ENCODE results near the gene ZCCHC10.
A peak's percentile ranks its signal among the peaks of the same experiment; 100 is the strongest.
"Not testable (repeated sequence)": the region's sequence is repeated elsewhere in the genome, so short reads cannot be mapped to it uniquely, and the experiment has no call there.

Gene ZCCHC10

GRCh38 chr5:133035224-133035623, 8.9 kb upstream of the ZCCHC10 start:
- no peak overlapping the region for H3K27ac ChIP-seq

DNA sequence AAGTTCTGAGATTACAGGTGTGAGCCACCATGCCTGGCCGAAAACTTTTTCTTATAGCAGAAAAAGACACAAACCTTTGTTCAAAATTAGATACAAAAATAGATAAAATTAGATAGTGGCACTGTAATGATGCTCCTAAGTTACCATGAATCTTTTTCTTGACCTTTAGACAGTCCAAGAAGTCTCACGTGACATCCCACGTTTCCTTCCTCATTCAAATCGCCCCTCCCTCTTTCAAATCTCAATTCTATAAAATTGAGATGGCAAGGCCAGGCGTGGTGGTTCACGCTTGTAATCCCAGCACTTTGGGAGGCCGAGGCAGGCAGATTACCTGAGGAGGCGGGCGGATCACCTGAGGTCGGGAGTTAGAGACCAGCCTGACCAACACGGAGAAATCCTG, 7.7 kb upstream of the ZCCHC10 start:
- no peak overlapping the region for H3K27ac ChIP-seq
- TF ChIP-seq, protein P1, sequence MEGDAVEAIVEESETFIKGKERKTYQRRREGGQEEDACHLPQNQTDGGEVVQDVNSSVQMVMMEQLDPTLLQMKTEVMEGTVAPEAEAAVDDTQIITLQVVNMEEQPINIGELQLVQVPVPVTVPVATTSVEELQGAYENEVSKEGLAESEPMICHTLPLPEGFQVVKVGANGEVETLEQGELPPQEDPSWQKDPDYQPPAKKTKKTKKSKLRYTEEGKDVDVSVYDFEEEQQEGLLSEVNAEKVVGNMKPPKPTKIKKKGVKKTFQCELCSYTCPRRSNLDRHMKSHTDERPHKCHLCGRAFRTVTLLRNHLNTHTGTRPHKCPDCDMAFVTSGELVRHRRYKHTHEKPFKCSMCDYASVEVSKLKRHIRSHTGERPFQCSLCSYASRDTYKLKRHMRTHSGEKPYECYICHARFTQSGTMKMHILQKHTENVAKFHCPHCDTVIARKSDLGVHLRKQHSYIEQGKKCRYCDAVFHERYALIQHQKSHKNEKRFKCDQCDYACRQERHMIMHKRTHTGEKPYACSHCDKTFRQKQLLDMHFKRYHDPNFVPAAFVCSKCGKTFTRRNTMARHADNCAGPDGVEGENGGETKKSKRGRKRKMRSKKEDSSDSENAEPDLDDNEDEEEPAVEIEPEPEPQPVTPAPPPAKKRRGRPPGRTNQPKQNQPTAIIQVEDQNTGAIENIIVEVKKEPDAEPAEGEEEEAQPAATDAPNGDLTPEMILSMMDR (conservative IDR thresholded peaks at IDR 0.05), result no peak

More at GRCh38 chr5:133035224-133035623, 8.9 kb upstream of the ZCCHC10 start:
- TF ChIP-seq, protein P1 (conservative IDR thresholded peaks at IDR 0.05), result no peak

GRCh38 chr5:133032852-133033742, 6.7 kb upstream of the ZCCHC10 start:
- TF ChIP-seq, protein P1 (conservative IDR thresholded peaks at IDR 0.05), result no peak
- H3K27ac ChIP-seq, result no peak overlapping the region

GRCh38 chr5:133030343-133031005, 4.1 kb upstream of the ZCCHC10 start:
- TF ChIP-seq, protein P1 (conservative IDR thresholded peaks at IDR 0.05), result no peak
- peak overlapping the region; percentile 43; the same call in 1 of the 2 replicates for H3K27ac ChIP-seq

GRCh38 chr5:133029416-133029815, 3.1 kb upstream of the ZCCHC10 start:
- TF ChIP-seq, protein P1 (conservative IDR thresholded peaks at IDR 0.05), result no peak
- H3K27ac ChIP-seq, result no peak overlapping the region

GRCh38 chr5:133026664-133027153, 360 bp upstream of the ZCCHC10 start:
- TF ChIP-seq, protein P1 (conservative IDR thresholded peaks at IDR 0.05), result no peak
- H3K27ac ChIP-seq, result peak overlapping the region; percentile 87

- not testable (repeated sequence) for H3K27ac ChIP-seq
These were observed 6.9 kb downstream of the ZCCHC10 start for GRCh38 chr5:133019471-133019870.

Measured in VCaP (cell line).